G401.6 (cell line): ENCODE results near the gene YY1.

Source experiments
- FAIRE-seq: peaks from 2 replicates; lab custom pipeline; 2012; peaks lifted over from hg19 to GRCh38; lab: Jason Lieb, UNC

YY1 gene

GRCh38 chr14:100243020-100243419 is 4.1 kb downstream of the YY1 start:
- no peak for FAIRE-seq

- peak; percentile 68 for FAIRE-seq
Measured at GRCh38 chr14:100246809-100247428, 8.0 kb downstream of the YY1 start.

GRCh38 chr14:100250732-100251465 is 12.0 kb downstream of the YY1 start:
- FAIRE-seq = no peak

- FAIRE-seq = no peak
Measured at GRCh38 chr14:100252684-100253083, 13.7 kb downstream of the YY1 start.

GRCh38 chr14:100256339-100256895 is 17.5 kb downstream of the YY1 start:
- no peak for FAIRE-seq

- no peak for FAIRE-seq
Measured at GRCh38 chr14:100261621-100262020, 22.7 kb downstream of the YY1 start.

GRCh38 chr14:100262545-100262944 is 23.6 kb downstream of the YY1 start:
- FAIRE-seq = no peak

GRCh38 chr14:100263141-100263540 is 24.2 kb downstream of the YY1 start:
- FAIRE-seq = no peak

GRCh38 chr14:100267990-100268389 is 29.0 kb downstream of the YY1 start:
- no peak for FAIRE-seq

- no peak for FAIRE-seq
Measured at GRCh38 chr14:100268591-100269207, 29.8 kb downstream of the YY1 start.

- FAIRE-seq = peak; percentile 67
Measured at GRCh38 chr14:100271247-100271939, 32.4 kb downstream of the YY1 start.

- FAIRE-seq = no peak
Measured at GRCh38 chr14:100274250-100274649, 35.3 kb downstream of the YY1 start.

- no peak for FAIRE-seq
Measured at GRCh38 chr14:100275214-100275613, 36.3 kb downstream of the YY1 start.

GRCh38 chr14:100278702-100279101 is 39.8 kb downstream of the YY1 start:
- FAIRE-seq = no peak

- FAIRE-seq = no peak
Measured at GRCh38 chr14:100279133-100279532, 40.2 kb downstream of the YY1 start.

- no peak for FAIRE-seq
Measured at GRCh38 chr14:100279563-100279962, 40.6 kb downstream of the YY1 start.

GRCh38 chr14:100281286-100282082 is 42.5 kb downstream of the YY1 start:
- no peak for FAIRE-seq

GRCh38 chr14:100282083-100282350 is 43.1 kb downstream of the YY1 start:
- FAIRE-seq = no peak

- no peak for FAIRE-seq
Measured at GRCh38 chr14:100282766-100283419, 43.9 kb downstream of the YY1 start.

GRCh38 chr14:100283436-100283835 is 44.5 kb downstream of the YY1 start:
- FAIRE-seq = peak; percentile 50
